ENCODE data around the gene TREH. TPM values are rescaled to one million over a fixed set of nuclear protein-coding genes. Genes with fewer than 3 reads are reported as not detected.

The TREH gene
- total RNA-seq, 4 donors from 2014 or later = not detected

- TF ChIP-seq EP300 (IDR thresholded peaks at IDR 0.05) (no peak), POLR2A (IDR thresholded peaks at IDR 0.05) (no peak)
- TF ChIP-seq, protein P1, sequence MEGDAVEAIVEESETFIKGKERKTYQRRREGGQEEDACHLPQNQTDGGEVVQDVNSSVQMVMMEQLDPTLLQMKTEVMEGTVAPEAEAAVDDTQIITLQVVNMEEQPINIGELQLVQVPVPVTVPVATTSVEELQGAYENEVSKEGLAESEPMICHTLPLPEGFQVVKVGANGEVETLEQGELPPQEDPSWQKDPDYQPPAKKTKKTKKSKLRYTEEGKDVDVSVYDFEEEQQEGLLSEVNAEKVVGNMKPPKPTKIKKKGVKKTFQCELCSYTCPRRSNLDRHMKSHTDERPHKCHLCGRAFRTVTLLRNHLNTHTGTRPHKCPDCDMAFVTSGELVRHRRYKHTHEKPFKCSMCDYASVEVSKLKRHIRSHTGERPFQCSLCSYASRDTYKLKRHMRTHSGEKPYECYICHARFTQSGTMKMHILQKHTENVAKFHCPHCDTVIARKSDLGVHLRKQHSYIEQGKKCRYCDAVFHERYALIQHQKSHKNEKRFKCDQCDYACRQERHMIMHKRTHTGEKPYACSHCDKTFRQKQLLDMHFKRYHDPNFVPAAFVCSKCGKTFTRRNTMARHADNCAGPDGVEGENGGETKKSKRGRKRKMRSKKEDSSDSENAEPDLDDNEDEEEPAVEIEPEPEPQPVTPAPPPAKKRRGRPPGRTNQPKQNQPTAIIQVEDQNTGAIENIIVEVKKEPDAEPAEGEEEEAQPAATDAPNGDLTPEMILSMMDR (IDR thresholded peaks at IDR 0.05) = no peak
- H3K27ac ChIP-seq = no peak overlapping the region
- no peaks in the 10 kb centered on the region for H3K27me3 ChIP-seq
- peaks cover 0 to 14% (median 0%) of the 10 kb centered on the region in 3 donors for H3K36me3 ChIP-seq
- WGBS, 2 donors = 81 to 93% methylated on average over 16 to 19 of the region's 19 CpGs
- no peaks in the 10 kb centered on the region for H3K9me3 ChIP-seq
- no peak for DNase-seq (ENCODE audit: low spot score in 2 of 2)
- no peak overlapping the region for H3K4me3 ChIP-seq
- H3K4me1 ChIP-seq = peaks cover 0 to 19% (median 9%) of the 10 kb centered on the region in 4 donors
These were observed 17.8 kb downstream of the TREH start for GRCh38 chr11:118661425-118662301.

DNA sequence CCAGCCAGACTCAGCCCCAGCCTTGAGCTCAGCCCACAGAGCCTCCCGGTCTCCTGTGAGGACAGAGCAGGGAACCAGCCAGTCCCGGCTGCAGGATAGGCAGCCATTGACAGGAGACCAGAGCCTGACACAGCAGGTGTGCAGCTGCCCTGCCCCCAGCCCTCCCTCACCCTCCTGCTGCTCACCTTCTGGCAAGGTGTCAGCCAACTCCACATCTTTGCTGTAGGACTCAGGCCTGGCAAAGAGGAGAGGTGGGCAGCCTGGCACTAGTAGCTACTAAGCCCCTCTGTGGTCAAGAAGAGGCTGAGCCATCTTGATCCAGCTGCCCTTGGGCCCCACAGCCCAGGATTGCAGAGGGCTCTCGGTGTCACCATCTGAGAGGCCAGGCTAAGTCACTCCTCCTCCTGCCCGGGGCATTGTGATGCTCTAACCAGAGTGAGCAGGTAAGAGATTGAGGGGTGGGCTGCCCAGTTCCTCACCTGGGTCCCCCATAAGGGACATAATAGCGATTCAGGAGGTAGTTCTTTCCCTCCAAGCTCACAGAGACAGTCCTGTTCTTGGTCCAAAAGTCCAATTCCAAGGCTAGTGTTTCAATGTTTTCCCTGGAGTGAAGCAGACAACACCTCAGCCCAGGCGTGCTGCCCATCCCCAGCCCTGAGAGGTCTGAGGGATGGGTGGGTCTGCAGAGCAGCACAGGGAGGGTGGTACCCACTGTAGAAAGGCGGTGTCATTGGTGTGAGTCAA lies 18.6 kb downstream of the TREH start:
- DNase-seq (ENCODE audit: low spot score in 2 of 2) = no peak
- WGBS, 2 donors = 70 to 76% methylated on average over 6 to 7 of the region's 7 CpGs

GRCh38 chr11:118659953-118660680 lies 19.3 kb downstream of the TREH start:
- DNase-seq (ENCODE audit: low spot score in 2 of 2) = no peak
- H3K4me3 ChIP-seq = no peak overlapping the region
- peak overlapping the region in 3 of 4 donors; percentile 58 to 84 (median 63) for H3K27ac ChIP-seq

More for the DNA sequence above, 18.6 kb downstream of the TREH start:
- H3K27me3 ChIP-seq = no peaks in the 10 kb centered on the region
- TF ChIP-seq POLR2A (IDR thresholded peaks at IDR 0.05) (no peak), EP300 (IDR thresholded peaks at IDR 0.05) (no peak)
- TF ChIP-seq, protein P1 (IDR thresholded peaks at IDR 0.05) = no peak
- H3K27ac ChIP-seq = peak overlapping the region in 1 of 4 donors; percentile 84
- H3K36me3 ChIP-seq = peaks cover 0 to 22% (median 3%) of the 10 kb centered on the region in 3 donors
- no peaks in the 10 kb centered on the region for H3K9me3 ChIP-seq
- H3K4me1 ChIP-seq = peaks cover 0 to 19% (median 9%) of the 10 kb centered on the region in 4 donors
- H3K4me3 ChIP-seq = no peak overlapping the region

GRCh38 chr11:118659314-118659952 lies 20.0 kb downstream of the TREH start:
- TF ChIP-seq POLR2A (IDR thresholded peaks at IDR 0.05) (peak in 1 of 2 donors; percentile 37), EP300 (IDR thresholded peaks at IDR 0.05) (peak in 1 of 2 donors; percentile 66)
- TF ChIP-seq, protein P1 (IDR thresholded peaks at IDR 0.05) = peak; percentile 96 to 98 (median 97)
- Histone ChIP-seq H3K27ac (peak overlapping the region; percentile 58 to 84 (median 68)), H3K27me3 (no peaks in the 10 kb centered on the region), H3K9me3 (no peaks in the 10 kb centered on the region), H3K4me3 (no peak overlapping the region), H3K36me3 (peaks cover 0 to 35% (median 8%) of the 10 kb centered on the region in 3 donors), H3K4me1 (peaks cover 0 to 19% (median 9%) of the 10 kb centered on the region in 4 donors)
- DNase-seq (ENCODE audit: low spot score in 2 of 2) = peak; percentile 92 to 97
- WGBS, 2 donors = 10 to 47% methylated on average over 10 to 26 of the region's 26 CpGs

More at GRCh38 chr11:118659953-118660680, 19.3 kb downstream of the TREH start:
- no peaks in the 10 kb centered on the region for H3K9me3 ChIP-seq
- H3K27me3 ChIP-seq = no peaks in the 10 kb centered on the region
- H3K4me1 ChIP-seq = peaks cover 0 to 19% (median 9%) of the 10 kb centered on the region in 4 donors
- H3K36me3 ChIP-seq = peaks cover 0 to 29% (median 8%) of the 10 kb centered on the region in 3 donors
- WGBS, 2 donors = 67 to 70% methylated on average over 11 to 14 of the region's 14 CpGs
- TF ChIP-seq, protein P1 (IDR thresholded peaks at IDR 0.05) = no peak
- TF ChIP-seq EP300 (IDR thresholded peaks at IDR 0.05) (no peak), POLR2A (IDR thresholded peaks at IDR 0.05) (no peak)
